ENCODE data around the gene FN1.
"Not testable (repeated sequence)": the region's sequence is repeated elsewhere in the genome, so short reads cannot be mapped to it uniquely, and the experiment has no call there.

FN1 gene

GRCh38 chr2:215361211-215361875 lies 74.5 kb downstream of the FN1 start:
- DNase-seq (ENCODE audit: low read depth), result no peak
- TF ChIP-seq CTCF (IDR thresholded peaks at IDR 0.05; ENCODE audit: insufficient read depth, low read depth, low read length, missing control alignments), result no peak
- H3K4me3 ChIP-seq (ENCODE audit: low read depth, low read length), result no peak overlapping the region

- no peak overlapping the region for H3K4me3 ChIP-seq (ENCODE audit: low read depth, low read length)
- TF ChIP-seq CTCF (IDR thresholded peaks at IDR 0.05; ENCODE audit: insufficient read depth, low read depth, low read length, missing control alignments), result no peak
- no peak for DNase-seq (ENCODE audit: low read depth)
Measured at GRCh38 chr2:215360596-215360995, 75.3 kb downstream of the FN1 start.

GRCh38 chr2:215360059-215360458 lies 75.8 kb downstream of the FN1 start:
- not testable (repeated sequence) for DNase-seq (ENCODE audit: low read depth); H3K4me3 ChIP-seq (ENCODE audit: low read depth, low read length)

- no peak for TF ChIP-seq CTCF (IDR thresholded peaks at IDR 0.05; ENCODE audit: insufficient read depth, low read depth, low read length, missing control alignments)
- DNase-seq (ENCODE audit: low read depth), result no peak
- H3K4me3 ChIP-seq (ENCODE audit: low read depth, low read length), result no peak overlapping the region
Measured at GRCh38 chr2:215359576-215359922, 76.3 kb downstream of the FN1 start.

- DNase-seq (ENCODE audit: low read depth), result no peak
- TF ChIP-seq CTCF (IDR thresholded peaks at IDR 0.05; ENCODE audit: insufficient read depth, low read depth, low read length, missing control alignments), result no peak
- H3K4me3 ChIP-seq (ENCODE audit: low read depth, low read length), result no peak overlapping the region
Measured at GRCh38 chr2:215358891-215359575, 76.8 kb downstream of the FN1 start.

- no peak for DNase-seq (ENCODE audit: low read depth)
- TF ChIP-seq CTCF (IDR thresholded peaks at IDR 0.05; ENCODE audit: insufficient read depth, low read depth, low read length, missing control alignments), result no peak
- H3K4me3 ChIP-seq (ENCODE audit: low read depth, low read length), result no peak overlapping the region
Measured at GRCh38 chr2:215358312-215358845, 77.5 kb downstream of the FN1 start.

- no peak for DNase-seq (ENCODE audit: low read depth)
- no peak for TF ChIP-seq CTCF (IDR thresholded peaks at IDR 0.05; ENCODE audit: insufficient read depth, low read depth, low read length, missing control alignments)
- no peak overlapping the region for H3K4me3 ChIP-seq (ENCODE audit: low read depth, low read length)
Measured at GRCh38 chr2:215357660-215358059, 78.2 kb downstream of the FN1 start.
